Measurements from ENCODE around the gene CDT1. TPM values are rescaled to one million over a fixed set of nuclear protein-coding genes. Genes with fewer than 3 reads are reported as not detected.

CDT1 gene
- total RNA-seq, 2 experiments from 2014 or later = 133 to 137 TPM

DNA sequence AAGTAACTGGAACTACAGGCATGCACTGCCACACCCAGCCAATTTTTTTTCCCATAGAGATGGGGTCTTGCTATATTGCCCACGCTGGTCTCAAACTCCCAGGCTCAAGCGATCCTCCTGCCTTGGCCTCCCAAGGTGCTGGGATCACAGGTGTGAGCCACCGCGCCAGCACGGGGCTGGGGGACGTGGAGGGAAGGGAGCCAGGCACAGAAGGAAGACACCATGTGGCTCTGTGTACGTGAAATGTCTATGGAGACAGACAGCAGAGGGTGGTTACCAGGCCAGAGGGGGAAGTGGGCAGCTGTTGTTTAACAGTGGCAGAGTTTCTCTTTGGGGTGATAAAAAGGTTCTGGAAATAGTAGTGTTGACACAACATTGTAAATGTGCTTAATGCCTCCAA, 14.0 kb upstream of the CDT1 start:
- ChIA-PET POLR2A (no interaction called here), CTCF (interaction anchor here (1.2 kb wide), 1 partner anchor 52 kb away, joined by 3 read pairs; no protein-coding TSS in a partner anchor)
- no peaks in the 10 kb centered on the region for H3K27me3 Mint-ChIP-seq
- H3K4me3 Mint-ChIP-seq = peak overlapping the region; percentile 68
- DNase-seq = no peak
- H3K27ac Mint-ChIP-seq = peak overlapping the region; percentile 85
- no peaks in the 10 kb centered on the region for H3K9me3 Mint-ChIP-seq
- H3K4me1 Mint-ChIP-seq = peaks cover 44% of the 10 kb centered on the region
- H3K36me3 Mint-ChIP-seq (ENCODE audit: low read depth) = no peaks in the 10 kb centered on the region

DNA sequence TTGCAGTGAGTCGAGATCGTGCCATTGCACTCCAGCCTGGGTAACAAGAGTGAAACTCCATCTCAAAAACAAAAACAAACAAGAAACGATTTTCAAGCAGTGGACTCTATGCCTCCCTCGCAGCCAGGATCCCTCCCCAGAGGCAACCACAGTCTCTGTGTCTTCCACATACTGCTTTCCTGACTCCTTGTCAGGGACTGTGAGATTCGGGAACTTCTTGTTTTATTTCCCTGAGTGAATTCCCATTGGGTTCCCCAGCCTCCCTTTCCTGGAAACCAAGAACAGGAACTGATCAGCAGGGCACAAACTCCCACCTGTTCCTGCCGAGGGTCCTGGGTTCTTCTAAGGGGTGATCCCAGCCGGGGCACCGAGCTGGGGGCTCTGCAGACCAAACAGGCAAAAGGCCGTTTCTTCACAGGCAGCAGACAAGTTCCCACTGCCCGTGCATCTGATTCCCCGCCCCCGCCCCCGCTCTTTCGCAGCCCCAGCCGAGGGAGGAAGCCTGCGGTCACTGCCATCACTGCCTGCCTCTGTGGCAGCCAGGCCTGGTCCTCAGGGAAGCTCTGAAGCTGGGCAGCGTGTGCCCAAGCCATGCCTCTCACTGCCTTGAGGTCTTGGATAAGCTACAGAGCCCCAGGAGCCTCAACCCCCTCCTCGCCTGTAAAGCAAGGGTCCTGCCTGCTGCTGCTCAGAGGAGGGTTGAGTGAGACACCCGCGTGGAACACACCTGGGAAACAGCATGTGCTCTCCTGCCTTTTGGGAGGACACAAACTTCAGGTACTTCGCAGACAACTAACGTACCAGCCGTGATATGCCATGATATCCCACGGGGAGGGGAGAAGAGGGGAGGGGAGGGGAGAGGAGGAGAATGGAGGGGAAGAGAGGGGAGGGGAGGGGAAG, 13.0 kb upstream of the CDT1 start:
- no peaks in the 10 kb centered on the region for H3K36me3 Mint-ChIP-seq (ENCODE audit: low read depth)
- peak overlapping the region; percentile 68 for H3K4me3 Mint-ChIP-seq
- H3K27ac Mint-ChIP-seq = peak overlapping the region; percentile 85
- no peaks in the 10 kb centered on the region for H3K27me3 Mint-ChIP-seq
- peak; percentile 77 for DNase-seq
- peaks cover 54% of the 10 kb centered on the region for H3K4me1 Mint-ChIP-seq
- ChIA-PET CTCF (no interaction called here), POLR2A (no interaction called here)
- no peaks in the 10 kb centered on the region for H3K9me3 Mint-ChIP-seq

DNA sequence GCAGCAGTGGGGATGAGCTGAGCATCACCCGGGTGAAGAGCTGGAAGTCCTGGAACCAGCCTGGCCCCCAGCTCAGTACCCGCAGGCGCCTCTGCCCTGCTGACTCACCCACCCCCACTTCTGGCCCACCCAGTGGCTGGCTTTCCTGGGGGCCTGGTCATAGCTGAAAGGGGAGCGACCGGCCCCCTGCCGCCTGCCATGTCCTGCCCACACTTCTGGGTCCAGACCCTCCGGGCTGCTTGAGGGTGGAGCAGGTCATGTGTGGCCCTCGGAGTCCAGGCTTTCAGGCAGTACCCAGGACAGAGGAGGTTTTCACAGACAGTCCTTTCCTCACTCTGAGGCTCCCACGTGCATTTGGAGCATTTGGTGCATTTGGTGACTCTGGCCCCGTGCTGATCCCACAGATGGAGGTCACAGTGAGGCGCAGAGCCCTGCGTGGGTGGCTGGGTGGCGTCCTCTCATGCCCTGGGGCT, 11.5 kb upstream of the CDT1 start:
- ChIA-PET CTCF (no interaction called here), POLR2A (no interaction called here)
- H3K4me3 Mint-ChIP-seq = no peak overlapping the region
- H3K27me3 Mint-ChIP-seq = no peaks in the 10 kb centered on the region
- no peak overlapping the region for H3K27ac Mint-ChIP-seq
- H3K9me3 Mint-ChIP-seq = no peaks in the 10 kb centered on the region
- H3K4me1 Mint-ChIP-seq = peaks cover 56% of the 10 kb centered on the region
- no peaks in the 10 kb centered on the region for H3K36me3 Mint-ChIP-seq (ENCODE audit: low read depth)
- DNase-seq = no peak

DNA sequence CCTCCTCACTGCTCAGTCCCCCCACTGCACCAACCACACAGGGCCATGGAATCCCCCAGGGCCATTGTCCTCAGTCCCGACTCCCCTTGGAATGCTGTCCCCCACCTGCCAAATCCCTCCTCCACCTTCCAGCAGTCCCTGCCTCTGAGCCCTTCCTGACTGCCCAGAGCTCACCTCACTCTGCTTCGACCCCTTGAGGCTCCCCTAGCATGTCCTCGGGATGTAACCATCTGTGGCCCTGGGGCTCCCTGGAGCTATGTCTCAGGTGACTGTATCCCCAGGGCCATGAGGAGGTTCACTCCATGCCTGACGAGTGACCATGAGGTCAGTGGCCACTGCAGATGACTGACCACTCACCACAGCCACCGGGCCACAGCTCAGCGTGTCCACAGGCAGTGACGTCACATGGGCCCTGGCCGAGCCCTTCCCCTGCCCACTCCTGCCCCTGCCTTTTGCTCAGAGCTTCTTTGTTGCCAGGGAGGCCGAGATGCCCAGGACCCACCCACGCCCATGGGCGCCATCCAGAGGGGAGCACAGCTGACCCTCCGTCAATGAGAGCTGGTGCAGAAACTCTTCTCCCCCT, 10.8 kb upstream of the CDT1 start:
- H3K4me1 Mint-ChIP-seq = peaks cover 56% of the 10 kb centered on the region
- no peaks in the 10 kb centered on the region for H3K27me3 Mint-ChIP-seq
- ChIA-PET POLR2A (interaction anchor here (1.0 to 1.1 kb wide), 2 partner anchors 9 to 89 kb away, joined by 3 to 4 read pairs; no protein-coding TSS in a partner anchor), CTCF (interaction anchor here (2.1 kb wide), 1 partner anchor 11 kb away, joined by 7 read pairs; no protein-coding TSS in a partner anchor)
- H3K4me3 Mint-ChIP-seq = no peak overlapping the region
- no peaks in the 10 kb centered on the region for H3K36me3 Mint-ChIP-seq (ENCODE audit: low read depth)
- peak overlapping the region; percentile 59 for H3K27ac Mint-ChIP-seq
- no peaks in the 10 kb centered on the region for H3K9me3 Mint-ChIP-seq
- no peak for DNase-seq

DNA sequence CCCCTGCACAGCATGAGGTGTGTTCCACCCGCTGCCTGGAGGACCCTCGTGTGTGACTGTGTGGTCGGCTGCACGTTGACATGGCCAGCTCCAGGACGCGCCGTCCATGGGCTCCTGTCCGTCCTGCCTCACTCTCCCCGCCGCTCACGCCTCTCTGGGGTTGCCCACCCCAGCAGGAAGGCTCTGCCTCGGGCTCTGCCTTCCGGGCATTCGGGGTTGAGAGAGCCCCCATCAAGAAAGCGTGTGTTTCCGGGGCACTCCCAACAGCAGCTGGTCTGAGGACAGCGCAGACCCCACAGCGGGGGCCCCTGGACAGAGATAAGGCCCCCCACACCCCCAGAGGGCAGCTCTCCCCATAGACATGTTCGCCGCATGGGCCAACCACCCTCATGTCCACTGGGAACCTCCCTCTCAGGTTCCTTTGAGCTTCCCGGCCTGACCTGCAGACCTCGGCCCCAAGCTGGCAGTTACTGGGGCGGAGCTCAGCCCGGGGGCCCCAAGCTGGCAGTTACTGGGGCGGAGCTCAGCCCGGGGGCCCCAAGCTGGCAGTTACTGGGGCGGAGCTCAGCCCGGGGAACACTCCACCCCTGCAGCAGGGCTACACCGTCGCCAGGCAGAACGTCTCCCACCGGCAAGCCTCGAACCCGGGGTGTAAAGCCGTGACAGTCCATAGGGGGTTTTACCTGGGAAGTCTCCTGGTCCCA, 10.2 kb upstream of the CDT1 start:
- POLR2A ChIA-PET = interaction anchor here (1.0 to 1.1 kb wide), 2 partner anchors 8 to 89 kb away, joined by 3 to 4 read pairs; no protein-coding TSS in a partner anchor
- no peaks in the 10 kb centered on the region for H3K27me3 Mint-ChIP-seq
- no peaks in the 10 kb centered on the region for H3K9me3 Mint-ChIP-seq
- H3K4me3 Mint-ChIP-seq = peak overlapping the region; percentile 56
- no peaks in the 10 kb centered on the region for H3K36me3 Mint-ChIP-seq (ENCODE audit: low read depth)
- CTCF ChIA-PET = interaction anchor here (1.5 to 2.1 kb wide), 2 partner anchors 11 to 53 kb away, joined by 3 to 7 read pairs; no protein-coding TSS in a partner anchor
- DNase-seq = no peak
- peaks cover 56% of the 10 kb centered on the region for H3K4me1 Mint-ChIP-seq
- peak overlapping the region; percentile 63 for H3K27ac Mint-ChIP-seq

DNA sequence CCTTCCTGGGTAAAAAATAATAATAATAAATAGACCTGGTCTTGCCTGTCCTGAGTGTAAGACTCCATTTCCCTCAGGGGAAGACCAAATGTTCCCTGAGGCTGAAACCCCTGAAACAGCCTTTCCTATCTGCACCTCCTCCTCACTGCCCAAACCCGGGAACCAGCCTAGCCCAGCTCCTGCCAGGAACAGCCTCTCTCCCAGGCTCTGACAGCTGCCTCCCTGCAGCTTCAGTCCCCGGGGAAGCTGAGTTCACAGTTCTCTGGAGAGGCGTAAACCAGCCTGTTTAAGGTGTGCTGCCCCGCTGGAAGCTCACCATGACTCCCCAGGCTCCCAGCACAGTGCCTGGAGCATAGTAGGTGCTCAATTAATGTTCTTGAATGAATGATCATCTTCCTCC, 7.3 kb upstream of the CDT1 start:
- no peaks in the 10 kb centered on the region for H3K27me3 Mint-ChIP-seq
- no peaks in the 10 kb centered on the region for H3K9me3 Mint-ChIP-seq
- H3K36me3 Mint-ChIP-seq (ENCODE audit: low read depth) = no peaks in the 10 kb centered on the region
- no peak for DNase-seq
- no peak overlapping the region for H3K4me3 Mint-ChIP-seq
- CTCF ChIA-PET = interaction anchor here (1.4 kb wide), 1 partner anchor 59 kb away, joined by 3 read pairs; no protein-coding TSS in a partner anchor
- peaks cover 51% of the 10 kb centered on the region for H3K4me1 Mint-ChIP-seq
- peak overlapping the region; percentile 31 for H3K27ac Mint-ChIP-seq
- POLR2A ChIA-PET = no interaction called here

DNA sequence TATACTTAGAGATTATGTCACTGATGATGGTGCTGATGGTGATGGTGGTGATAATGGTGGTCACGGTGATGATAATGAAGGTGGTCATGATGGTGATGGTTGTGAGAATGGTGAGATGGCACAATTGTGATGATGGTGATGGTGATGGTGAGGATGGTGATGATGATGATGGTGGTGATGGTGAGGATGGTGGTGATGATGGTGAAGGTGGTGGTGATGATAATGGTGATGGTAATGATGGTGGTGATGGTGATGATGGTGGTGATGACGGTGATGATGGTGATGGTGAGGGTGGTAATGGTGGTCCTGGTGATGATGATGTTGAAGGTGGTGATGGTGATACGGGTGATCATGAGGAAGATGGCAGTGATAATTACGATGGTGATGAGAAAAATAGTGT, 5.5 kb upstream of the CDT1 start:
- Mint-ChIP-seq H3K36me3 (ENCODE audit: low read depth) (peaks cover 3% of the 10 kb centered on the region), H3K9me3 (no peaks in the 10 kb centered on the region), H3K4me1 (peaks cover 43% of the 10 kb centered on the region), H3K27ac (no peak overlapping the region), H3K27me3 (no peaks in the 10 kb centered on the region), H3K4me3 (no peak overlapping the region)
- no peak for DNase-seq
- POLR2A ChIA-PET = interaction anchor here (1.3 to 4.0 kb wide), 2 partner anchors 15 to 93 kb away, joined by 3 to 55 read pairs; partner anchors contain the start of gene PIEZO1
- CTCF ChIA-PET = interaction anchor here (3.6 kb wide), 1 partner anchor 17 kb away, joined by 20 read pairs; no protein-coding TSS in a partner anchor

DNA sequence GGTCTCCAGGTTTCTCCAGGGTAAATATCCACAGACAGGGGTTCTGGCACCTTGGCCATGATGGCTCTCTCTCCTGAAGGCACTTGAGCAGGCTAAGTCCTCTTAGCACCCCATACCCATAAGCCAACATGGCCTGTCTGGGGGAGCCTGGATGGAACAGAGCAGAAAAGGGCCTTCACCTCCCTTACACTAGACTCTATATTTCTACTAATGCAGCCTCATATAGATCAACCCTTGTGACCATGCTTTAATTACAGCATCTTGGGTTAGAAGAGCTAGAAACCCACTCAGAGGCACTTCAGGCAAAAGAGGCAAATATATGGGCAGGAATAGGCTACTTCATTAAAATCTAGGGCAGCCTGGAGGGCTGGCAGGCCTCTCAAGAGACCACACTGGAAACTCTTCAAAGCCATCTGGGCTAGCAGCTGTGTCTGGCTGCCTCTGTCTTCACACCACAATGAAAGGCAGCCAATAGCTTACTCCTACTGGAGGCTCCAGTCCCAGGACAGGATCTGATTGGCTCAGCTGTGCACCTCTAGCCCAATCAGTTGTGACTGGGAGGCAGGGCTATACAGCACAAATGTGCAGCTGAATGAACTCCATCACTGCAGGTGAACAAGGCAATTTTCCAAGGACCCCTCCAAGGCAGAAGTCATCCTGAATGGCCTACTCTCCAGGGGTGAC, 4.7 kb upstream of the CDT1 start:
- H3K4me3 Mint-ChIP-seq = no peak overlapping the region
- no peak for DNase-seq
- no peaks in the 10 kb centered on the region for H3K27me3 Mint-ChIP-seq
- H3K36me3 Mint-ChIP-seq (ENCODE audit: low read depth) = peaks cover 3% of the 10 kb centered on the region
- peaks cover 35% of the 10 kb centered on the region for H3K4me1 Mint-ChIP-seq
- no peaks in the 10 kb centered on the region for H3K9me3 Mint-ChIP-seq
- POLR2A ChIA-PET = interaction anchor here (1.3 to 4.0 kb wide), 3 partner anchors 12 to 94 kb away, joined by 3 to 55 read pairs (median 29); partner anchors contain the start of genes APRT and PIEZO1
- H3K27ac Mint-ChIP-seq = no peak overlapping the region
- CTCF ChIA-PET = interaction anchor here (0.9 to 3.6 kb wide), 5 partner anchors 12 to 96 kb away, joined by 4 to 20 read pairs (median 6); no protein-coding TSS in a partner anchor

DNA sequence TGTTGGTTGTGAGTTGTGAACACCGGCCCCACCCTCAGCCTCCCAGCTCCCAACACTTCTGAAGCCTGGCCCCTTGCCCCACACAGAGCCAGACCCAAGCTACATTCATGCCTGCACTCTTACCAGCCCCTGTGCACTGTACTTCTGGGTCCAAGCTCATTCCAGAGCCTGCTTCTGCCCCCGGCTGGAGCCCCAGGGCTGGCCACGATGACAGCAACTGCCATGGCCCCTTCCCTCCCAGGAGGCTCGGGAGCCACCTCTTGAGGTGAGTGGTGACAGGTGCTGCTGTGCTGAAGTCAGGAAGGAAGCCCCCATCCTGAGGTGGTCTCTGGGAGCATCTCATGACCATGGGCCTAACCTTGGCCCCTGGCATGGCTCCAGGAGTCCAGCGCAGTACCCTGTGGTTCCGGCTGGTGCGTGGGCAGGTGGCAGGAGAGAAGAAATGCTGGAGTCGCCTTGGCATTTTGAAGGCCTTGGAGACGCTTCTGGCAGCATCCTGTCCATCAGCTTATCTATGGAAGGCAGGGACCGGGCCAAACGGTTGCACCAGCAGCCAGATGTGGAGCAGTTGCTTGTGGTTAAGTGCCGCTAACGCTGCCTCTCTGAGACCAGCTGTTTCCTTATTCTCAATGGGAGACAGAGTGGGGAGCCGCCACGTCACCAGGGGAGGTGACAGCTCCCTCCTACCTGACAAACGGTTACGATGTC, 3.9 kb upstream of the CDT1 start:
- Mint-ChIP-seq H3K36me3 (ENCODE audit: low read depth) (peaks cover 8% of the 10 kb centered on the region), H3K4me1 (peaks cover 33% of the 10 kb centered on the region), H3K9me3 (no peaks in the 10 kb centered on the region), H3K27me3 (no peaks in the 10 kb centered on the region), H3K4me3 (no peak overlapping the region), H3K27ac (no peak overlapping the region)
- no peak for DNase-seq
- ChIA-PET POLR2A (interaction anchor here (3.6 to 4.0 kb wide), 2 partner anchors 11 to 17 kb away, joined by 29 to 55 read pairs; partner anchors contain the start of genes APRT and PIEZO1), CTCF (interaction anchor here (0.9 to 3.6 kb wide), 6 partner anchors 13 to 97 kb away, joined by 3 to 20 read pairs (median 5); no protein-coding TSS in a partner anchor)

DNA sequence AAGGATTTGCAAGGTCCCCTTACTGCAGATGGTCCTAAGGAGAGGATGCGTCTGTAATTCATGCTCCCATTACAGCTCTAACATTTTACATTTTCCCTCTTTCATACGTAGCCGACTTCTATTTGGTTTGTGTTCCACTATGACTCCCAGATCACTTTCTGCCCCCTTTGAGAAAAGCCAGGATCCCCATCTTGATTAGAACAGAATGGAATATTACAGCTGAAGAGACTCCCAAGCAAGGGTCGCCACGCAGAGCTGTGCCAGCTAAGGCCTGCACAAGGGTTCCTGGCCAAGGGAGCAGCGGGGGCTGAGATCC, 3.4 kb upstream of the CDT1 start:
- Mint-ChIP-seq H3K27ac (no peak overlapping the region), H3K36me3 (ENCODE audit: low read depth) (peaks cover 11% of the 10 kb centered on the region), H3K27me3 (no peaks in the 10 kb centered on the region), H3K9me3 (no peaks in the 10 kb centered on the region), H3K4me3 (no peak overlapping the region), H3K4me1 (peaks cover 30% of the 10 kb centered on the region)
- POLR2A ChIA-PET = interaction anchor here (3.6 to 4.0 kb wide), 2 partner anchors 10 to 17 kb away, joined by 29 to 55 read pairs; partner anchors contain the start of genes APRT and PIEZO1
- CTCF ChIA-PET = interaction anchor here (0.6 to 3.6 kb wide), 6 partner anchors 16 to 120 kb away, joined by 3 to 20 read pairs (median 6); no protein-coding TSS in a partner anchor
- DNase-seq = no peak

DNA sequence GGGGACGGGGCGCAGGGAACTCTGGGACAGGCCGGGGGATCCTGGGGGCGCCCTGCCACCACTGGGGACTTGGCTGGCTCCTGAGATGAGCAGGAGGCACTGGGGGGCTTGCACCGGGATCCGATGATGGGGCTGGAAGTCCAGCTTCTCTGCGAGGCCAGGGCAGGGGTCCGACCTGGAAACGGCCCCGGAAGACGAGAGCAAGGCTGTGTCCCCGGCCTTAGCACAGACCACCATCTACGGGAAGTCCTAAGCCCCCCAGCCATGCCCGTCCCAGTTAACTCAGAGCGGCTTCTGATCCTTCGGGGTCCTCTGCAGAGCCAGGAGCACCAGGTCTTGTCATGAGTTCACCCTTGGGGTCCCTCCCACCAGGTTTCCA, 573 bp downstream of the CDT1 start:
- no peaks in the 10 kb centered on the region for H3K9me3 Mint-ChIP-seq
- peaks cover 36% of the 10 kb centered on the region for H3K36me3 Mint-ChIP-seq (ENCODE audit: low read depth)
- DNase-seq = no peak
- H3K4me1 Mint-ChIP-seq = peaks cover 38% of the 10 kb centered on the region
- CTCF ChIA-PET = no interaction called here
- H3K27ac Mint-ChIP-seq = peak overlapping the region; percentile 63
- POLR2A ChIA-PET = interaction anchor here (1.6 to 11.5 kb wide), 5 partner anchors 8 to 102 kb away, joined by 3 to 249 read pairs (median 15); partner anchors contain the start of genes APRT, GALNS, PIEZO1 and TRAPPC2L
- no peaks in the 10 kb centered on the region for H3K27me3 Mint-ChIP-seq
- peak overlapping the region; percentile 80 for H3K4me3 Mint-ChIP-seq

All from activated CD4-positive, alpha-beta memory T cell treated with anti-CD3 and anti-CD28 coated beads, Interleukin-2, amount 10 ng/mL, durations not matched to agents 7 days and 5 days (primary cell).